Progenitor cell of endocrine pancreas (in vitro differentiated cells): ENCODE measurements around the gene NEMP1. TPM values are rescaled to one million over a fixed set of nuclear protein-coding genes. Genes with fewer than 3 reads are reported as not detected.

Source experiments
- DNase-seq: peaks from one replicate; pipeline ENCODE4 v3.0.0; 2021; ENCODE audit warnings: low spot score; ENCODE audit not compliant: unreplicated experiment
- H3K27ac Mint-ChIP-seq: 2 replicates; pipeline ENCODE4 v1.8.0; 2021; ENCODE audit warnings: mild to moderate bottlenecking, moderate library complexity, mixed read lengths
- H3K27me3 Mint-ChIP-seq: 2 replicates; pipeline ENCODE4 v1.8.0; 2021; ENCODE audit warnings: mixed read lengths
- H3K36me3 Mint-ChIP-seq: 2 replicates; pipeline ENCODE4 v1.8.0; 2022; ENCODE audit warnings: mixed read lengths; ENCODE audit not compliant: insufficient read depth
- H3K4me1 Mint-ChIP-seq: 2 replicates; pipeline ENCODE4 v1.8.0; 2021; ENCODE audit warnings: low read depth, mixed read lengths
- H3K4me3 Mint-ChIP-seq: 2 replicates; pipeline ENCODE4 v1.8.0; 2021; ENCODE audit warnings: low read depth, mild to moderate bottlenecking, moderate library complexity, mixed read lengths
- H3K9me3 Mint-ChIP-seq: 2 replicates; pipeline ENCODE4 v1.8.0; 2021; ENCODE audit warnings: low read depth, mixed read lengths
- CTCF ChIP-seq: fragments of 200-600 bp; sonication (generic); IDR thresholded peaks from one replicate; pipeline ENCODE4 v1.5.0; 2021; ENCODE audit warnings: antibody characterized with exemption, mild to moderate bottlenecking; ENCODE audit not compliant: unreplicated experiment
- total RNA-seq: library from RNA; stranded (reverse); gene quantifications from 2 replicates; pipeline ENCODE4 v1.2.1, GENCODE V29; 2021

Gene NEMP1
- total RNA-seq, 1 donor from 2014 or later, result 24.2 TPM

- Mint-ChIP-seq H3K36me3 (no peaks in the 10 kb centered on the region), H3K9me3 (no peaks in the 10 kb centered on the region), H3K27me3 (peaks cover 24% of the 10 kb centered on the region), H3K4me3 (no peak overlapping the region), H3K4me1 (peaks cover 9% of the 10 kb centered on the region), H3K27ac (no peak overlapping the region)
- DNase-seq, result no peak
- TF ChIP-seq CTCF, result no peak
Measured at GRCh38 chr12:57116580-57117281, 38.1 kb upstream of the NEMP1 start.

GRCh38 chr12:57112492-57113294, 34.1 kb upstream of the NEMP1 start:
- DNase-seq, result no peak
- H3K9me3 Mint-ChIP-seq, result no peaks in the 10 kb centered on the region
- no peak overlapping the region for H3K27ac Mint-ChIP-seq
- H3K4me3 Mint-ChIP-seq, result peak overlapping the region; percentile 83
- peaks cover 12% of the 10 kb centered on the region for H3K27me3 Mint-ChIP-seq
- peaks cover 28% of the 10 kb centered on the region for H3K4me1 Mint-ChIP-seq
- peaks cover 2% of the 10 kb centered on the region for H3K36me3 Mint-ChIP-seq
- peak; percentile 88 for TF ChIP-seq CTCF

DNA sequence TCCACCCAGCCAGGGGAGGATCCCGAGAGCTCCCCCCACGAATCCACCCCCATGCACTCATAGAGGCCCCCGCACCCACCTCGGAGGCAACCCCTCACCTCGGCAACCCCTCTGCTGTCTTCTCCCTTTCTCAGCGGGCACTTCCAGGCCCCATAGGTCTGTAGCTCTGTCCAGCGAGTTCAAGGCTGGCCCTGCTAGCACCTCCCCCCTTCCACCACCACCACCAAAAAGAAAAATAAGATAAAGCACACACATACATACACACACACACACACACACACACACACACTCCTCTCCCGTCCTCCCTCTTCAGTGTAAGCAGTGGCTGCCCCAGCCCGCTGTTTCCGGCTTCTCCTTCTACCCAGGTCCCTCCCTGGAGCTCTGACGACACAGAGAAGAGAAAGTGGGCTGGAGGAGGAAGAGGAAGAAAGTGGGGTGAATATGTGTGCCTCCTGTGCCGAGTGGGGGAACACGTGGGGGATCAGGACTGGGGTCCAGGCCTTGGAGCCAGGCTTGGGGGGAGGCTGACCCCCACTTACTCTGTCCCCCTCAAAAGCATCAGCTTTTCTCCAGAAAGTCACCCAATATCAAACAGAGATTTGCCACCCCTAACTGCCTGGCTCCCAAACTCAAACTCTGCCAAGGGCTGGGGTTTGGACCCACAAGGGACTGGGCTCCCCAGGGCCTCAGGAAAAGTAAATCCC, 32.6 kb upstream of the NEMP1 start, which contains the start of gene STAT6:
Gene STAT6 (minus strand): TSS at position 332 of the 704 bp plus-strand sequence. CDS start 3,084 bp downstream, outside the sequence.
- peaks cover 4% of the 10 kb centered on the region for H3K27me3 Mint-ChIP-seq
- peaks cover 4% of the 10 kb centered on the region for H3K36me3 Mint-ChIP-seq
- peak within 1 kb of the TSS; percentile 99 for H3K27ac Mint-ChIP-seq
- H3K9me3 Mint-ChIP-seq, result no peaks in the 10 kb centered on the region
- no peak for TF ChIP-seq CTCF
- H3K4me1 Mint-ChIP-seq, result peaks cover 28% of the 10 kb centered on the region
- H3K4me3 Mint-ChIP-seq, result peak within 1 kb of the TSS; percentile 83
- no peak for DNase-seq

- Mint-ChIP-seq H3K27ac (peak overlapping the region; percentile 99), H3K27me3 (no peaks in the 10 kb centered on the region), H3K4me1 (peaks cover 28% of the 10 kb centered on the region), H3K4me3 (peak overlapping the region; percentile 83), H3K36me3 (peaks cover 4% of the 10 kb centered on the region), H3K9me3 (no peaks in the 10 kb centered on the region)
- DNase-seq, result peak; percentile 42
- TF ChIP-seq CTCF, result no peak
Measured at GRCh38 chr12:57110104-57111030, 31.8 kb upstream of the NEMP1 start.
